Liver (tissue), 9 donors: ENCODE data around the gene TP73. TPM values are rescaled to one million over a fixed set of nuclear protein-coding genes. Genes with fewer than 3 reads are reported as not detected.

Source experiments
- DNase-seq: peaks from one replicate; pipeline ENCODE4 v3.0.0-alpha.2; 2017; ENCODE audit warnings: low spot score
- H3K27ac ChIP-seq, 2 donors: one replicate each; pipeline ENCODE4 v1.7.0; 2013; ENCODE audit warnings: inconsistent platforms in 2 of 2, low read length in 2 of 2, control low read depth in 1 of 2, low read depth in 1 of 2, mild to moderate bottlenecking in 1 of 2
- H3K27me3 ChIP-seq, 4 donors: one replicate each; pipeline versions ENCODE4 v1.6.1 to v1.7.0; 2013; ENCODE audit warnings: low read length in 3 of 4, inconsistent platforms in 1 of 4, mild to moderate bottlenecking in 1 of 4, moderate library complexity in 1 of 4; ENCODE audit not compliant: control insufficient read depth in 4 of 4, insufficient read depth in 4 of 4
- H3K36me3 ChIP-seq, 4 donors: one replicate each; pipeline versions ENCODE4 v1.6.1 to v1.7.0; 2013; ENCODE audit warnings: low read length in 3 of 4, mild to moderate bottlenecking in 3 of 4, low read depth in 1 of 4, moderate library complexity in 1 of 4; ENCODE audit not compliant: control insufficient read depth in 4 of 4, insufficient read depth in 3 of 4
- H3K4me1 ChIP-seq, 4 donors: one replicate each; pipeline versions ENCODE4 v1.6.1 to v1.7.0; 2013; ENCODE audit warnings: low read length in 3 of 4, mild to moderate bottlenecking in 3 of 4, moderate library complexity in 1 of 4; ENCODE audit not compliant: control insufficient read depth in 4 of 4, insufficient read depth in 4 of 4
- H3K4me3 ChIP-seq, 3 donors: one replicate each; pipeline versions ENCODE4 v1.6.1 to v1.7.0; 2013; ENCODE audit warnings: low read length in 3 of 3, control low read depth in 1 of 3, low read depth in 1 of 3, mild to moderate bottlenecking in 1 of 3
- H3K9ac ChIP-seq, 2 donors: one replicate each; pipeline ENCODE4 v1.7.0; 2013; ENCODE audit warnings: low read length in 2 of 2, mild to moderate bottlenecking in 2 of 2, moderate library complexity in 2 of 2, control low read depth in 1 of 2, low read depth in 1 of 2
- H3K9me3 ChIP-seq, 4 donors: one replicate each; pipeline versions ENCODE4 v1.6.1 to v1.7.0; 2013; ENCODE audit warnings: low read length in 3 of 4; ENCODE audit not compliant: control insufficient read depth in 4 of 4
- EGR1 ChIP-seq, 2 donors: IDR thresholded peaks; 2 replicates each; pipeline ENCODE4 v1.6.1; 2016 to 2018; ENCODE audit warnings: antibody characterized with exemption in 2 of 2, low read depth in 2 of 2
- GABPA ChIP-seq, 2 donors: IDR thresholded peaks in 1 of 2; conservative IDR thresholded peaks in 1 of 2; 2 replicates each; pipeline ENCODE4 v1.6.1; 2016; ENCODE audit warnings: antibody characterized with exemption in 2 of 2, mild to moderate bottlenecking in 1 of 2, moderate library complexity in 1 of 2
- HNF4G ChIP-seq: IDR thresholded peaks from 2 replicates; pipeline ENCODE4 v1.6.1; 2016; ENCODE audit warnings: antibody characterized with exemption
- JUND ChIP-seq, 2 donors: IDR thresholded peaks; 2 replicates each; pipeline ENCODE4 v1.6.1; 2016; ENCODE audit warnings: antibody characterized with exemption in 2 of 2
- NR2F2 ChIP-seq: IDR thresholded peaks from 2 replicates; pipeline ENCODE4 v1.6.1; 2016; ENCODE audit warnings: antibody characterized with exemption
- RAD21 ChIP-seq, 2 donors: IDR thresholded peaks; 2 replicates each; pipeline ENCODE4 v1.6.1; 2016; ENCODE audit warnings: antibody characterized with exemption in 2 of 2, mild to moderate bottlenecking in 2 of 2
- SP1 ChIP-seq: IDR thresholded peaks from 2 replicates; pipeline ENCODE4 v1.6.1; 2018; ENCODE audit warnings: antibody characterized with exemption, mild to moderate bottlenecking
- TAF1 ChIP-seq: conservative IDR thresholded peaks from 2 replicates; pipeline ENCODE4 v1.6.1; 2016; ENCODE audit warnings: antibody characterized with exemption, mild to moderate bottlenecking
- YY1 ChIP-seq: IDR thresholded peaks from 2 replicates; pipeline ENCODE4 v1.6.1; 2016; ENCODE audit warnings: antibody characterized with exemption, mild to moderate bottlenecking
- WGBS: extraction: QIAGEN DNeasy Blood & Tissue Kit; methylation state at CpG from one replicate; pipeline ENCODE4 v1.1.7; 2013; 5-methylcytosine and 5-hydroxymethylcytosine counted together
- polyA plus RNA-seq, 2 donors: library from polyadenylated mRNA; stranded (reverse) in 1 of 2; unstranded in 1 of 2; fragments of 200-250 nt in 1 of 2; fragments of >200 nt in 1 of 2; fragmentation: Nextera tagmentation in 1 of 2; extraction: Ambion mirVana in 1 of 2; gene quantifications; one replicate each; pipeline versions ENCODE4 v1.2.1 to v1.2.3, GENCODE V29; 2013 to 2015
- total RNA-seq, 2 donors: library from RNA; depleted of rRNA; stranded (reverse); fragments of >200 nt; gene quantifications; one replicate each; pipeline ENCODE4 v1.2.3, GENCODE V29; 2014
- TF ChIP-seq, protein P1 (sequence below): fragments of 150-350 bp; IDR thresholded peaks from 2 replicates; pipeline ENCODE4 v1.5.1; 2017; ENCODE audit warnings: improper control_type of control experiment, low read depth, low read length; ENCODE audit not compliant: missing input control
- TF ChIP-seq, protein P2 (sequence below): IDR thresholded peaks from 2 replicates; pipeline ENCODE4 v1.6.1; 2016; ENCODE audit warnings: antibody characterized with exemption
- TF ChIP-seq, protein P3 (sequence below): IDR thresholded peaks from 2 replicates; pipeline ENCODE4 v1.6.1; 2016; ENCODE audit warnings: antibody characterized with exemption, mild to moderate bottlenecking
- TF ChIP-seq, protein P4 (sequence below): IDR thresholded peaks from 2 replicates; pipeline ENCODE4 v1.6.1; 2016; ENCODE audit warnings: antibody characterized with exemption
- donor health status: healthy.
- donor health status: healthy.
- donor health status: healthy.
- donor health status: healthy.
- donor health status: healthy.

The TP73 gene
- total and polyA plus RNA-seq, 4 donors, result 0.08 to 0.29 (median 0.18) TPM

DNA sequence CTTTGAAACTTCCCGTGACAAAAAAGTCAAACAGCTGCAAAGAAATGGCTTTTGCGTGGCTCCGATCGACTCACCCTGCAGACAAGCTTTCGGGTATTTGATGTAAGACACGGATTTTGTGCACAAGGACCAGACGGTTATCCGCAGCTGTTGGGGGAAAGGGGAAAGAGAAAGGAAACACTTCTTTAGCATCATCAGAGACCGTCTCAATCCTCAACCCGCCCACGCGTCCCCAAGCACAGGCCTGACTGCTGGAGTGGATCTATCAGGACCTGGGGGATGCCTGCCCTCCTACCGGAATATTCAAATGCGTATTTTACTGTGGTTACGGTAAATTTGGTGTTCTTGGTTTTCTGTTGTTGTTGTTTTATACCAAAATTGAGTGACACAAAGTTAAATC, 13.6 kb upstream of the TP73 start:
- TF ChIP-seq, protein P1, sequence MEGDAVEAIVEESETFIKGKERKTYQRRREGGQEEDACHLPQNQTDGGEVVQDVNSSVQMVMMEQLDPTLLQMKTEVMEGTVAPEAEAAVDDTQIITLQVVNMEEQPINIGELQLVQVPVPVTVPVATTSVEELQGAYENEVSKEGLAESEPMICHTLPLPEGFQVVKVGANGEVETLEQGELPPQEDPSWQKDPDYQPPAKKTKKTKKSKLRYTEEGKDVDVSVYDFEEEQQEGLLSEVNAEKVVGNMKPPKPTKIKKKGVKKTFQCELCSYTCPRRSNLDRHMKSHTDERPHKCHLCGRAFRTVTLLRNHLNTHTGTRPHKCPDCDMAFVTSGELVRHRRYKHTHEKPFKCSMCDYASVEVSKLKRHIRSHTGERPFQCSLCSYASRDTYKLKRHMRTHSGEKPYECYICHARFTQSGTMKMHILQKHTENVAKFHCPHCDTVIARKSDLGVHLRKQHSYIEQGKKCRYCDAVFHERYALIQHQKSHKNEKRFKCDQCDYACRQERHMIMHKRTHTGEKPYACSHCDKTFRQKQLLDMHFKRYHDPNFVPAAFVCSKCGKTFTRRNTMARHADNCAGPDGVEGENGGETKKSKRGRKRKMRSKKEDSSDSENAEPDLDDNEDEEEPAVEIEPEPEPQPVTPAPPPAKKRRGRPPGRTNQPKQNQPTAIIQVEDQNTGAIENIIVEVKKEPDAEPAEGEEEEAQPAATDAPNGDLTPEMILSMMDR, result no peak
- TF ChIP-seq YY1, result no peak
- TF ChIP-seq, protein P2, sequence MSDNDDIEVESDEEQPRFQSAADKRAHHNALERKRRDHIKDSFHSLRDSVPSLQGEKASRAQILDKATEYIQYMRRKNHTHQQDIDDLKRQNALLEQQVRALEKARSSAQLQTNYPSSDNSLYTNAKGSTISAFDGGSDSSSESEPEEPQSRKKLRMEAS, result no peak
- TF ChIP-seq RAD21 (IDR thresholded peaks at IDR 0.05), result no peak
- TF ChIP-seq, protein P3, sequence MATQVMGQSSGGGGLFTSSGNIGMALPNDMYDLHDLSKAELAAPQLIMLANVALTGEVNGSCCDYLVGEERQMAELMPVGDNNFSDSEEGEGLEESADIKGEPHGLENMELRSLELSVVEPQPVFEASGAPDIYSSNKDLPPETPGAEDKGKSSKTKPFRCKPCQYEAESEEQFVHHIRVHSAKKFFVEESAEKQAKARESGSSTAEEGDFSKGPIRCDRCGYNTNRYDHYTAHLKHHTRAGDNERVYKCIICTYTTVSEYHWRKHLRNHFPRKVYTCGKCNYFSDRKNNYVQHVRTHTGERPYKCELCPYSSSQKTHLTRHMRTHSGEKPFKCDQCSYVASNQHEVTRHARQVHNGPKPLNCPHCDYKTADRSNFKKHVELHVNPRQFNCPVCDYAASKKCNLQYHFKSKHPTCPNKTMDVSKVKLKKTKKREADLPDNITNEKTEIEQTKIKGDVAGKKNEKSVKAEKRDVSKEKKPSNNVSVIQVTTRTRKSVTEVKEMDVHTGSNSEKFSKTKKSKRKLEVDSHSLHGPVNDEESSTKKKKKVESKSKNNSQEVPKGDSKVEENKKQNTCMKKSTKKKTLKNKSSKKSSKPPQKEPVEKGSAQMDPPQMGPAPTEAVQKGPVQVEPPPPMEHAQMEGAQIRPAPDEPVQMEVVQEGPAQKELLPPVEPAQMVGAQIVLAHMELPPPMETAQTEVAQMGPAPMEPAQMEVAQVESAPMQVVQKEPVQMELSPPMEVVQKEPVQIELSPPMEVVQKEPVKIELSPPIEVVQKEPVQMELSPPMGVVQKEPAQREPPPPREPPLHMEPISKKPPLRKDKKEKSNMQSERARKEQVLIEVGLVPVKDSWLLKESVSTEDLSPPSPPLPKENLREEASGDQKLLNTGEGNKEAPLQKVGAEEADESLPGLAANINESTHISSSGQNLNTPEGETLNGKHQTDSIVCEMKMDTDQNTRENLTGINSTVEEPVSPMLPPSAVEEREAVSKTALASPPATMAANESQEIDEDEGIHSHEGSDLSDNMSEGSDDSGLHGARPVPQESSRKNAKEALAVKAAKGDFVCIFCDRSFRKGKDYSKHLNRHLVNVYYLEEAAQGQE, result no peak
- TF ChIP-seq TAF1, result no peak
- TF ChIP-seq SP1, result no peak
- no peak for TF ChIP-seq GABPA (IDR thresholded peaks at IDR 0.05 in 1 of 2, conservative IDR thresholded peaks at IDR 0.05 in 1 of 2)
- Histone ChIP-seq H3K4me3 (no peak overlapping the region), H3K27me3 (no peaks in the 10 kb centered on the region), H3K4me1 (no peaks in the 10 kb centered on the region), H3K27ac (no peak overlapping the region), H3K36me3 (peaks cover 12 to 51% (median 37%) of the 10 kb centered on the region in 4 donors), H3K9me3 (no peaks in the 10 kb centered on the region), H3K9ac (no peak overlapping the region)
- no peak for DNase-seq
- WGBS, result 98% methylated on average over 15 of the region's 15 CpGs

DNA sequence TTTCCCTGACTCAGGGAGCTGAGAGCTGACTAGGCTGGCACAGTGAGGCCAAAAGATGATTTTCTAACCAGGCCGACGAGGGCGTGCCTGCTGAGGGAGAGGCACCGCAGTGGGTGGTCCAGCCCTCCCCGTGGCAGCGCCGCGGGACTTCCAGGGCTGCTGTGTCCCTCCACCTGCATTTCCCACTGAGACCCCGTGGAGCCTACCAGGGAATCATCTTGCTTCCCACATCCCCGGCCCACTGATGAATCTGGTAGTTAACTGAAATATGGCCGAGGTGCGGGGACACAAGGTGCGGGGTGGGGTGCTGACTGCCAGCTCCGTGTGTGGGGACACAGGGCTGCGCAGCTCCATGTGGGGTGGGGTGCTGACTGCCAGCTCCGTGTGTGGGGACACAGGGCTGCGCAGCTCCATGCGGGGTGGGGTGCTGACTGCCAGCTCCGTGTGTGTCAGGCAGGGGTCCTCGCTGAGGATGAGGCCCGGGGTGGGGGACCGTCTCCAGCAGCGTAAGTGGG, 12.9 kb upstream of the TP73 start:
- no peak for TF ChIP-seq HNF4G
- Histone ChIP-seq H3K27ac (no peak overlapping the region), H3K4me1 (no peaks in the 10 kb centered on the region), H3K36me3 (peaks cover 12 to 45% (median 36%) of the 10 kb centered on the region in 4 donors), H3K4me3 (no peak overlapping the region), H3K27me3 (no peaks in the 10 kb centered on the region), H3K9ac (no peak overlapping the region), H3K9me3 (no peaks in the 10 kb centered on the region)
- 97% methylated on average over 23 of the region's 23 CpGs for WGBS
- DNase-seq, result no peak

DNA sequence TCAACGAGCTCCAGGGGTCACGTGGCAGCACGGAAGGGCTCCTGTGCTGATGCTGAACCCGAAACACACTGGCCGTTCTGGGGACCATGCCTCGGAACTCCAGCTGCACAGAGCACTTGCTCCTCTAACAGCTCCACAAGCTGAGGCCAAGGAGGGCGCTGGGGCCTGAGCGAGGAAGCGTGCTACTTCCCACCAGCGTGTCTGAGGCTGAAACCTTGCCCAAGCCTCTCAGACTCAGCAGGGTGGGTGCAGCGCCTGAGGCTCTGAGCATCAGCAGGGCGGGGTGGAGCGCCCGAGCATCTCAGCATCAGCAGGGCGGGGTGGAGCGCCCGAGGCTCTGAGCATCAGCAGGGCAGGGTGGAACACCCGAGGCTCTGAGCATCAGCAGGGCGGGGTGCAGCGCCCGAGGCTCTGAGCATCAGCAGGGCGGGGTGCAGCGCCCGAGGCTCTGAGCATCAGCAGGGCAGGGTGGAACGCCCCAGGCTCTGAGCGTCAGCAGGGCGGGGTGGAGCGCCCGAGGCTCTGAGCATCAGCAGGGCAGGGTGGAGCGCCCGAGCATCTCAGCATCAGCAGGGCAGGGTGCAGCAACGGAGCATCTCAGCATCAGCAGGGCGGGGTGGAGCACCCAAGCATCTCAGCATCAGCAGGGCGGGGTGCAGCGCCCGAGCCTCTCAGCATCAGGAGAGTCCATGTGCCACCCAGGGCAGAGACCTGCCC, 12.0 kb upstream of the TP73 start:
- Histone ChIP-seq H3K27me3 (no peaks in the 10 kb centered on the region), H3K4me1 (no peaks in the 10 kb centered on the region), H3K4me3 (no peak overlapping the region), H3K27ac (no peak overlapping the region), H3K9ac (no peak overlapping the region), H3K36me3 (peaks cover 8 to 37% (median 30%) of the 10 kb centered on the region in 4 donors), H3K9me3 (no peaks in the 10 kb centered on the region)
- WGBS, result 93% methylated on average over 36 of the region's 36 CpGs
- no peak for DNase-seq
- TF ChIP-seq JUND (IDR thresholded peaks at IDR 0.05) (no peak), EGR1 (IDR thresholded peaks at IDR 0.05; ENCODE audit: low read depth in 2 of 2) (no peak), NR2F2 (no peak), YY1 (no peak), TAF1 (no peak), GABPA (IDR thresholded peaks at IDR 0.05 in 1 of 2, conservative IDR thresholded peaks at IDR 0.05 in 1 of 2) (no peak), SP1 (no peak)
- TF ChIP-seq, protein P4, sequence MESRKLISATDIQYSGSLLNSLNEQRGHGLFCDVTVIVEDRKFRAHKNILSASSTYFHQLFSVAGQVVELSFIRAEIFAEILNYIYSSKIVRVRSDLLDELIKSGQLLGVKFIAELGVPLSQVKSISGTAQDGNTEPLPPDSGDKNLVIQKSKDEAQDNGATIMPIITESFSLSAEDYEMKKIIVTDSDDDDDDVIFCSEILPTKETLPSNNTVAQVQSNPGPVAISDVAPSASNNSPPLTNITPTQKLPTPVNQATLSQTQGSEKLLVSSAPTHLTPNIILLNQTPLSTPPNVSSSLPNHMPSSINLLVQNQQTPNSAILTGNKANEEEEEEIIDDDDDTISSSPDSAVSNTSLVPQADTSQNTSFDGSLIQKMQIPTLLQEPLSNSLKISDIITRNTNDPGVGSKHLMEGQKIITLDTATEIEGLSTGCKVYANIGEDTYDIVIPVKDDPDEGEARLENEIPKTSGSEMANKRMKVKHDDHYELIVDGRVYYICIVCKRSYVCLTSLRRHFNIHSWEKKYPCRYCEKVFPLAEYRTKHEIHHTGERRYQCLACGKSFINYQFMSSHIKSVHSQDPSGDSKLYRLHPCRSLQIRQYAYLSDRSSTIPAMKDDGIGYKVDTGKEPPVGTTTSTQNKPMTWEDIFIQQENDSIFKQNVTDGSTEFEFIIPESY, result no peak
- TF ChIP-seq, protein P3, result no peak
